DND-41 (cell line): ENCODE results near the gene PHACTR3.

Source experiments
- ATAC-seq: fragments of 200-7000 bp; cut with Tn5 transposase; 3 replicates; pipeline ENCODE4 v1.9.1; 2021; ENCODE audit warnings: low read depth; ENCODE audit not compliant: insufficient read depth
- DNase-seq: peaks from one replicate; pipeline ENCODE4 v3.0.0-alpha.2; 2020
- H2AFZ ChIP-seq: 2 replicates; pipeline ENCODE4 v1.6.0; 2012; ENCODE audit warnings: low read depth, low read length
- H3K27ac ChIP-seq: 2 replicates; pipeline ENCODE4 v1.5.1; 2012; ENCODE audit warnings: low read length, inconsistent platforms
- H3K27me3 ChIP-seq: fragments of 200-600 bp; sonication (generic); 2 replicates; pipeline ENCODE4 v1.6.0; 2012; ENCODE audit warnings: low read length, mild to moderate bottlenecking, inconsistent platforms; ENCODE audit not compliant: insufficient read depth, poor library complexity
- H3K36me3 ChIP-seq: 2 replicates; pipeline ENCODE4 v1.5.1; 2012; ENCODE audit warnings: low read length, inconsistent platforms; ENCODE audit not compliant: insufficient read depth
- H3K4me1 ChIP-seq: 2 replicates; pipeline ENCODE4 v1.5.1; 2012; ENCODE audit warnings: mild to moderate bottlenecking, low read length; ENCODE audit not compliant: insufficient read depth
- H3K4me2 ChIP-seq: 2 replicates; pipeline ENCODE4 v1.6.0; 2012; ENCODE audit warnings: mild to moderate bottlenecking, moderate library complexity, low read length, inconsistent platforms; ENCODE audit not compliant: insufficient read depth
- H3K4me3 ChIP-seq, 2 experiments: fragments of 200-600 bp in 1 of 2; shearing (Covaris generic) in 1 of 2; 2 replicates each; pipeline ENCODE4 v1.5.1; 2012 to 2016; ENCODE audit warnings: inconsistent platforms in 2 of 2, low read length in 2 of 2, mild to moderate bottlenecking in 2 of 2, low read depth in 1 of 2, moderate library complexity in 1 of 2
- H3K79me2 ChIP-seq: 2 replicates; pipeline ENCODE4 v1.6.0; 2012; ENCODE audit warnings: low read length, inconsistent platforms; ENCODE audit not compliant: insufficient read depth
- H3K9ac ChIP-seq: 2 replicates; pipeline ENCODE4 v1.6.0; 2012; ENCODE audit warnings: low read depth, mild to moderate bottlenecking, inconsistent platforms, low read length, moderate library complexity
- H3K9me3 ChIP-seq: 2 replicates; pipeline ENCODE4 v1.5.1; 2012; ENCODE audit warnings: low read length, moderate library complexity, mild to moderate bottlenecking, inconsistent platforms; ENCODE audit not compliant: insufficient read depth, severe bottlenecking
- H4K20me1 ChIP-seq: 2 replicates; pipeline ENCODE4 v1.6.0; 2012; ENCODE audit warnings: low read length; ENCODE audit not compliant: insufficient read depth
- EZH2 ChIP-seq: IDR thresholded peaks from 3 replicates; pipeline ENCODE4 v1.6.1; 2012; ENCODE audit warnings: borderline replicate concordance, low read depth, mild to moderate bottlenecking, moderate library complexity, low read length, inconsistent platforms; ENCODE audit not compliant: severe bottlenecking
- TF ChIP-seq, protein P1 (sequence below): IDR thresholded peaks from 2 replicates; pipeline ENCODE4 v1.5.1; 2012; ENCODE audit warnings: borderline replicate concordance, low read length, moderate library complexity, mild to moderate bottlenecking; ENCODE audit not compliant: poor library complexity, severe bottlenecking; ENCODE audit errors: extremely low read depth

PHACTR3 gene

DNA sequence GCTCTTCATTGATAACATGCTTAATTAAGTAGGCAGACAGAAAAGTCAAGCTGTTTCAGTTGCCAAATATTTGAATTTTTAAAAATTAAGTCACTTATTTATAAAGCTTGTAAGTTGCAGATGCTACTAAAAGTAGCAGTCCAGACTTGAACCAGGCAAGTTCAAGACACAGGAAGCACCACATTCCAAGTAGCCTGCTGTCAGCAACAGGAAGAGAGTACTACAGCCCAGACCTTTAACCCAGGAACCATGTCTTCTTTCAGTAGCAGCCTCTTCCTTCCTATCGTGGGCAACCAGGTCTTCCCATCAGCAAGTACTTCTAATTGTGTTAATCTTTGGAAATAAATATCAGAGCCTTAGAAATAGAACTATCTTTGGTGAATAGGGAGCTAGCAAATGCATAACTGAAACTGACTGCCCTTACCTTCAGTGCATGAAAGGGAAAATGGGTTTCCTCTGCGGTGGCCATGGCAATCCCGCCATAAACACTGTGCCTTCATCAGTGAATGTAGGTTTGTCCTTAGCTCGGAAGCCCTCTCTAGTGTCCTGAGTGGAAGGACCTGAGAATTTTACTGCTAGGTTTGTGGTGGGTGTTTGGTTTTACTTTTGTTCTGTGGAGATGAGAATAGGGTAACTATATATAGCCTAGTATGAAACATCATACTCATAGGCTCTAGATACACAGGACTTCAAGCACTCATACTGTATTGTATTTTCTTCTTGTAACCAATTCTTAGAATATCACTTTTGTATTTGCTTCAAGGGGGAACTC, 233.5 kb downstream of the PHACTR3 start:
- H2AFZ ChIP-seq, result no peak overlapping the region
- no peak for ATAC-seq
- TF ChIP-seq, protein P1, sequence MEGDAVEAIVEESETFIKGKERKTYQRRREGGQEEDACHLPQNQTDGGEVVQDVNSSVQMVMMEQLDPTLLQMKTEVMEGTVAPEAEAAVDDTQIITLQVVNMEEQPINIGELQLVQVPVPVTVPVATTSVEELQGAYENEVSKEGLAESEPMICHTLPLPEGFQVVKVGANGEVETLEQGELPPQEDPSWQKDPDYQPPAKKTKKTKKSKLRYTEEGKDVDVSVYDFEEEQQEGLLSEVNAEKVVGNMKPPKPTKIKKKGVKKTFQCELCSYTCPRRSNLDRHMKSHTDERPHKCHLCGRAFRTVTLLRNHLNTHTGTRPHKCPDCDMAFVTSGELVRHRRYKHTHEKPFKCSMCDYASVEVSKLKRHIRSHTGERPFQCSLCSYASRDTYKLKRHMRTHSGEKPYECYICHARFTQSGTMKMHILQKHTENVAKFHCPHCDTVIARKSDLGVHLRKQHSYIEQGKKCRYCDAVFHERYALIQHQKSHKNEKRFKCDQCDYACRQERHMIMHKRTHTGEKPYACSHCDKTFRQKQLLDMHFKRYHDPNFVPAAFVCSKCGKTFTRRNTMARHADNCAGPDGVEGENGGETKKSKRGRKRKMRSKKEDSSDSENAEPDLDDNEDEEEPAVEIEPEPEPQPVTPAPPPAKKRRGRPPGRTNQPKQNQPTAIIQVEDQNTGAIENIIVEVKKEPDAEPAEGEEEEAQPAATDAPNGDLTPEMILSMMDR, result no peak
- no peak for TF ChIP-seq EZH2
- H3K79me2 ChIP-seq, result no peaks in the 10 kb centered on the region
- DNase-seq, result no peak
- H3K4me2 ChIP-seq, result no peak overlapping the region
- no peak overlapping the region for H3K4me3 ChIP-seq
- no peak overlapping the region for H3K27ac ChIP-seq
- H3K9ac ChIP-seq, result no peak overlapping the region
- H3K9me3 ChIP-seq, result no peaks in the 10 kb centered on the region
- H3K36me3 ChIP-seq, result no peaks in the 10 kb centered on the region
- H4K20me1 ChIP-seq, result no peaks in the 10 kb centered on the region
- peaks cover 69% of the 10 kb centered on the region for H3K27me3 ChIP-seq
- peaks cover 6% of the 10 kb centered on the region; the same call in 1 of the 2 replicates for H3K4me1 ChIP-seq

DNA sequence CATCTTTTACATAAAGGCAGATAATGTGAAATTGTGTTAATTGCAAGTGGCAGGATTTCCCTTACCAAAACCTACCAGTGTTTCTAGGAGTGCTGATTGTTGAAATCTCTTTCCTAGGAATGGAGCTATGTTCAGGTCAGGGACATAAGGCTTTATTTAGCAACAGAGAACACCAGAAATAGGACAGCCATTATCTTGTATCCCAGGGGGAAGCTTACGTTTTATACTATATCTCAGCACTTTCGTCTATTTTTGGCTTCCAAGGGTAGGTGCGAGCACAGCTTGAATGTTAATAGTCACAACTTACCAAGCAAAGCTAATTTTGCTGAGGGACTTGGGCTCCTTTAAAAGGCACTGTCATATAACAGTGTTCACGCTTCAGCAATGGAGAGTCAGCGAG, 235.1 kb downstream of the PHACTR3 start:
- Histone ChIP-seq H3K27ac (no peak overlapping the region), H4K20me1 (no peaks in the 10 kb centered on the region), H3K36me3 (no peaks in the 10 kb centered on the region), H3K4me1 (peaks cover 6% of the 10 kb centered on the region; the same call in 1 of the 2 replicates), H3K9me3 (no peaks in the 10 kb centered on the region), H3K79me2 (no peaks in the 10 kb centered on the region), H3K4me2 (no peak overlapping the region), H2AFZ (no peak overlapping the region), H3K9ac (no peak overlapping the region), H3K27me3 (peaks cover 71% of the 10 kb centered on the region), H3K4me3 (no peak overlapping the region)
- DNase-seq (no peak), ATAC-seq (no peak)
- no peak for TF ChIP-seq EZH2
- TF ChIP-seq, protein P1, result no peak

DNA sequence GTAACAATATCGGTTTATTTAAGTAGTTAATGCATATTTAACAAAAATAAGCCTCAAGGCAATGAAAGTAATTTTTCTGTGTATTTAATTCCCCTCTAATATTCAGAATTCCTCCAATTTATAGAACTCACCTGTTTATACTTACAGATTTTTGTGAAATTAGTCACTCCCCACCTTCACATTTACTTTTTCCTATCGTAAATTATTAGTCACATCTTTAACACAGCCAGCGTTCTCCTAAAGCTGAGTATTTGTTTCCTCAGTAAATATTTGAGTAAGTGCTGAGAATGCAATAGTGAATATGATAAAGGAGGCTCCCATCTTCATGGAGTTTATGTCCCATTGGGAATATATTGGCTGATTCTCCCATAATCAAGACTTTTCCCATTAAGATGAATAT, 241.1 kb downstream of the PHACTR3 start:
- Histone ChIP-seq H3K4me2 (no peak overlapping the region), H4K20me1 (no peaks in the 10 kb centered on the region), H3K27ac (no peak overlapping the region), H3K4me3 (no peak overlapping the region), H3K9me3 (no peaks in the 10 kb centered on the region), H3K4me1 (no peaks in the 10 kb centered on the region), H3K79me2 (no peaks in the 10 kb centered on the region), H3K36me3 (no peaks in the 10 kb centered on the region), H2AFZ (no peak overlapping the region), H3K27me3 (peaks cover 42% of the 10 kb centered on the region), H3K9ac (no peak overlapping the region)
- ATAC-seq (no peak), DNase-seq (no peak)
- TF ChIP-seq, protein P1, result no peak
- no peak for TF ChIP-seq EZH2
